ENCODE data around the gene SEMA3E.
A peak's percentile ranks its signal among the peaks of the same experiment; 100 is the strongest.
"Not testable (repeated sequence)": the region's sequence is repeated elsewhere in the genome, so short reads cannot be mapped to it uniquely, and the experiment has no call there.

SEMA3E gene

GRCh38 chr7:83430289-83430688 is 218.7 kb downstream of the SEMA3E start:
- CTCF ChIA-PET: interaction anchor here (1.4 kb wide), 1 partner anchor 11 kb away, joined by 3 read pairs; no protein-coding TSS in a partner anchor
- POLR2A ChIA-PET; H3K4me1 ChIP-seq (ENCODE audit: control insufficient read depth, insufficient read depth, low read length); H3K4me3 ChIP-seq (ENCODE audit: low read depth, low read length); H3K27ac ChIP-seq (ENCODE audit: extremely low read depth, low read depth, low read length); H3K36me3 ChIP-seq (ENCODE audit: control insufficient read depth in 2 of 2, insufficient read depth in 1 of 2, low read length in 2 of 2); H3K9me3 ChIP-seq (ENCODE audit: control insufficient read depth, insufficient read depth, low read depth, low read length): not testable (repeated sequence)
- peak; percentile 61; the same call in 1 of the 2 replicates for TF ChIP-seq ZNF146 (tag by site-specific recombination; IDR thresholded peaks at IDR 0.05)

DNA sequence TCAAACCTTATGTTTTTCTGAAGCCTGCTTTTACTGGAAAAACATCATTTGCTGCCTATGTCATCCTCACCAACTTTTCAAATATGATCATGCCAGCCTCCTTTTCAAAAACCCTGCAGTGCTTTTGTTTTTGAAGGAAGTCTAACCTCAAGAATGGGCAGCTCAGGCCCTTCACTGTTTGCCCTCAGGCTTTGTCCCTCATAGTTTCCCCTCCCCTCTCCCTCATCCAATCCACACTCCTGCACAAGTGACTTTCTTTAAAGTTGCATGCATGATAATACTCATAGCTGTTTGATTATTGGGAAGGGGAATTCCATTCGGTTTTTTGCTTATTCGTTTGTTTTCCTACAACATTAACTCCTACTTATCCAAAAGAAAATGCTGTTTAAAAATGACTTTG is 219.4 kb downstream of the SEMA3E start:
- no peaks in the 10 kb centered on the region for H3K36me3 ChIP-seq (ENCODE audit: control insufficient read depth in 2 of 2, insufficient read depth in 1 of 2, low read length in 2 of 2)
- ChIA-PET CTCF (interaction anchor here (0.6 to 1.4 kb wide), 3 partner anchors 12 to 85 kb away, joined by 3 to 4 read pairs (median 3); no protein-coding TSS in a partner anchor), POLR2A (no interaction called here)
- no peak overlapping the region for H3K27ac ChIP-seq (ENCODE audit: extremely low read depth, low read depth, low read length)
- H3K4me3 ChIP-seq (ENCODE audit: low read depth, low read length): no peak overlapping the region
- H3K9me3 ChIP-seq (ENCODE audit: control insufficient read depth, insufficient read depth, low read depth, low read length): no peaks in the 10 kb centered on the region
- TF ChIP-seq ZNF341 (tag by site-specific recombination; IDR thresholded peaks at IDR 0.05; ENCODE audit: low read depth): no peak
- TF ChIP-seq, protein P1, sequence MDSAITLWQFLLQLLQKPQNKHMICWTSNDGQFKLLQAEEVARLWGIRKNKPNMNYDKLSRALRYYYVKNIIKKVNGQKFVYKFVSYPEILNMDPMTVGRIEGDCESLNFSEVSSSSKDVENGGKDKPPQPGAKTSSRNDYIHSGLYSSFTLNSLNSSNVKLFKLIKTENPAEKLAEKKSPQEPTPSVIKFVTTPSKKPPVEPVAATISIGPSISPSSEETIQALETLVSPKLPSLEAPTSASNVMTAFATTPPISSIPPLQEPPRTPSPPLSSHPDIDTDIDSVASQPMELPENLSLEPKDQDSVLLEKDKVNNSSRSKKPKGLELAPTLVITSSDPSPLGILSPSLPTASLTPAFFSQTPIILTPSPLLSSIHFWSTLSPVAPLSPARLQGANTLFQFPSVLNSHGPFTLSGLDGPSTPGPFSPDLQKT (IDR thresholded peaks at IDR 0.05; ENCODE audit: borderline replicate concordance, low read depth, low read length): no peak
- TF ChIP-seq ZNF133 (tag by site-specific recombination; IDR thresholded peaks at IDR 0.05): no peak
- TF ChIP-seq OSR2 (tag by site-specific recombination; IDR thresholded peaks at IDR 0.05): no peak
- no peak for TF ChIP-seq ZNF677 (tag by site-specific recombination; IDR thresholded peaks at IDR 0.05)
- TF ChIP-seq ZNF354C (tag by site-specific recombination; IDR thresholded peaks at IDR 0.05; ENCODE audit: borderline replicate concordance, low read depth): no peak
- TF ChIP-seq KLF16 (tag by site-specific recombination; IDR thresholded peaks at IDR 0.05): no peak
- no peak for TF ChIP-seq ZNF155 (tag by site-specific recombination; IDR thresholded peaks at IDR 0.05)
- no peak for TF ChIP-seq ZNF548 (tag by site-specific recombination; IDR thresholded peaks at IDR 0.05)
- TF ChIP-seq ZSCAN5A (tag by site-specific recombination; IDR thresholded peaks at IDR 0.05): no peak
- no peak for TF ChIP-seq PRDM10 (tag by site-specific recombination; IDR thresholded peaks at IDR 0.05)
- no peak for TF ChIP-seq ZNF214 (tag by site-specific recombination; IDR thresholded peaks at IDR 0.05; ENCODE audit: borderline replicate concordance)
- TF ChIP-seq, protein P2, sequence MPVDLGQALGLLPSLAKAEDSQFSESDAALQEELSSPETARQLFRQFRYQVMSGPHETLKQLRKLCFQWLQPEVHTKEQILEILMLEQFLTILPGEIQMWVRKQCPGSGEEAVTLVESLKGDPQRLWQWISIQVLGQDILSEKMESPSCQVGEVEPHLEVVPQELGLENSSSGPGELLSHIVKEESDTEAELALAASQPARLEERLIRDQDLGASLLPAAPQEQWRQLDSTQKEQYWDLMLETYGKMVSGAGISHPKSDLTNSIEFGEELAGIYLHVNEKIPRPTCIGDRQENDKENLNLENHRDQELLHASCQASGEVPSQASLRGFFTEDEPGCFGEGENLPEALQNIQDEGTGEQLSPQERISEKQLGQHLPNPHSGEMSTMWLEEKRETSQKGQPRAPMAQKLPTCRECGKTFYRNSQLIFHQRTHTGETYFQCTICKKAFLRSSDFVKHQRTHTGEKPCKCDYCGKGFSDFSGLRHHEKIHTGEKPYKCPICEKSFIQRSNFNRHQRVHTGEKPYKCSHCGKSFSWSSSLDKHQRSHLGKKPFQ (tag by site-specific recombination; IDR thresholded peaks at IDR 0.05): no peak
- no peaks in the 10 kb centered on the region for H3K4me1 ChIP-seq (ENCODE audit: control insufficient read depth, insufficient read depth, low read length)

- H3K9me3 ChIP-seq (ENCODE audit: control insufficient read depth, insufficient read depth, low read depth, low read length): no peaks in the 10 kb centered on the region
- TF ChIP-seq ZIC2 (tag by site-specific recombination; IDR thresholded peaks at IDR 0.05): 0 out of 2 replicates have a peak, but pooled peaks have one; percentile 17
- peak; percentile 15; the same call in 1 of the 2 replicates for TF ChIP-seq ZNF335 (tag by site-specific recombination; conservative IDR thresholded peaks at IDR 0.05)
- TF ChIP-seq SCRT2 (tag by site-specific recombination; IDR thresholded peaks at IDR 0.05): peak; percentile 22; the same call in 1 of the 2 replicates
- no peak for TF ChIP-seq KLF1 (tag by site-specific recombination; IDR thresholded peaks at IDR 0.05)
- TF ChIP-seq PRDM6 (tag by site-specific recombination; IDR thresholded peaks at IDR 0.05): peak; percentile 39; the same call in 1 of the 2 replicates
- ChIA-PET CTCF (interaction anchor here (0.5 to 1.4 kb wide), 3 partner anchors 11 to 26 kb away, joined by 3 to 4 read pairs (median 3); no protein-coding TSS in a partner anchor), POLR2A (no interaction called here)
- H3K4me3 ChIP-seq (ENCODE audit: low read depth, low read length): no peak overlapping the region
- H3K36me3 ChIP-seq (ENCODE audit: control insufficient read depth in 2 of 2, insufficient read depth in 1 of 2, low read length in 2 of 2): no peaks in the 10 kb centered on the region
- H3K4me1 ChIP-seq (ENCODE audit: control insufficient read depth, insufficient read depth, low read length): no peaks in the 10 kb centered on the region
- H3K27ac ChIP-seq (ENCODE audit: extremely low read depth, low read depth, low read length): no peak overlapping the region
Observed at GRCh38 chr7:83427884-83428283, 221.1 kb downstream of the SEMA3E start.
